Kidney epithelial cell (primary cell): ENCODE measurements around the gene PARP15. TPM values are rescaled to one million over a fixed set of nuclear protein-coding genes. Genes with fewer than 3 reads are reported as not detected.

Source experiments
- DNase-seq: peaks from one replicate; pipeline ENCODE4 v3.0.0-alpha.2; 2010; ENCODE audit warnings: low read depth
- H3K27me3 ChIP-seq: 2 replicates; pipeline ENCODE4 v1.6.0; 2011; ENCODE audit warnings: low read length; ENCODE audit not compliant: control insufficient read depth, insufficient read depth
- H3K36me3 ChIP-seq: 2 replicates; pipeline ENCODE4 v1.5.1; 2011; ENCODE audit warnings: low read length; ENCODE audit not compliant: control insufficient read depth, insufficient read depth
- H3K4me3 ChIP-seq: 2 replicates; pipeline ENCODE4 v1.5.1; 2011; ENCODE audit warnings: low read depth, mild to moderate bottlenecking, control low read depth, low read length
- CTCF ChIP-seq: IDR thresholded peaks from 2 replicates; pipeline ENCODE4 v1.5.1; 2011; ENCODE audit warnings: mild to moderate bottlenecking, moderate library complexity, low read length, control low read depth, inconsistent platforms; ENCODE audit not compliant: insufficient read depth, poor library complexity, severe bottlenecking
- total RNA-seq: library from RNA; depleted of rRNA; stranded (reverse); fragments of >200 nt; gene quantifications from 2 replicates; pipeline ENCODE4 v1.2.3, GENCODE V29; 2015

PARP15 gene
- total RNA-seq, 1 donor from 2014 or later = not detected

DNA sequence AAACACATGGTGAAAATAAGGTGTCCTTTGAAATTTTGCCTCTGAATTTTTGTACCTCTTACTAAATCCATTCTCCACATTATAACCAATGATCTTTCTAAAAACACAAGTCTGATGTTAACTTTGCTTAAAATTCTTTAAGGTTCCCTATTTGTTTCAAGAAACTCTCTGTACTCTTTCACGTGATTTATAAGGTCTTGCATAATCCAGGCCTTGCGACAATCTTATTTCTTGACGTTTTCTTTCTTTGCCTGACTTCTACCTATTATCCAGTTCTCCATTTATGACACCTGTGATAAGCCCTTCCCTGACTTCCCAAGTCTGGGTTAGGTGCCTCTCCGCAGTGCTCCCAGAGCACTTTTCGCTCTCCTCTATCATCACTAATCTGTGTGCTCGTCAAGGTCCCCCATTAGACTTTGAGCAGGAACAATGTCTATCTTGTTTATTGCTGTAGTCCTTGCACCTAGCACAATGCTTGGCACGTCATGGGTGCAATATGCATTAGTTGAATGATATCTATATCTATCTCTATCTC lies 38.4 kb upstream of the PARP15 start:
- no peak for TF ChIP-seq CTCF
- Histone ChIP-seq H3K4me3 (no peak overlapping the region), H3K27me3 (no peaks in the 10 kb centered on the region), H3K36me3 (no peaks in the 10 kb centered on the region)
- no peak for DNase-seq

DNA sequence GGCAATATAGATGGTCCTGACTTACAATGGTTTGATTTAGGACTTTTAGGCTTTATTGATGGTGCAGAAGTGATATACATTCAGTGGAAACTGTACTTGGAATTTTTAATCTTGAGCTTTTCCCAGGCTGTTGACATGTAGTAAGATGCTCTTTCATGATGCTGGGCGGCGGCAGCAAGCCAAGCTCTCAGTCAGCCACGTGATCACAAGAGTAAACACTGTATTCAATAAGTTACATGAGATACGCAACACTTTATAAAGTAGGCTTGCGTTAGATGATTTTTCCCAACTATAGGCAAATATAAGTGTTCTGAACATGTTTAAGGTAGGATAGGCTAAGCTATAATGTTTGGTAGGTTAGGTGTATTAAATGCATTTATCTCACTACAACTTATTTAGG lies 31.3 kb upstream of the PARP15 start:
- H3K36me3 ChIP-seq = no peaks in the 10 kb centered on the region
- no peak overlapping the region for H3K4me3 ChIP-seq
- H3K27me3 ChIP-seq = no peaks in the 10 kb centered on the region
- no peak for DNase-seq
- TF ChIP-seq CTCF = no peak

DNA sequence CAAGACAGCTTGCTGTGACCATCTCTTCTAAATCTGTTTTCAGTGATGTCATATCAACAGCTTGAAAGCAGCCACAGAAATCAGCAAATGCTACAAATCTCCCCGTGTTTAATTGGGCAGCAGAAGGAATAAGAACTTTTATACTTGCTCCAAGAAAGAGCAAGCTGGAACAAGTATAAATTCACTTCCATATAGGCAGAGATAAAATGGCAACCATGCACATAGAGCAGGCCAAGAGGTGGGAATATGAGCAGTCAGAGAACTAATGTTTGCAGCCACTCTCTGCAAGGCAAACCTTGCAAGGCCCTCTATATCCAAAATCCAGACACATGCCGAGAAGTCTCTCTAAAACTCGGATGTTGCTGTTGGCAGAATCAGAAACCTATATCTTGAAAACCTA lies 29.4 kb upstream of the PARP15 start:
- no peak for DNase-seq
- no peak for TF ChIP-seq CTCF
- H3K4me3 ChIP-seq = no peak overlapping the region
- H3K36me3 ChIP-seq = no peaks in the 10 kb centered on the region
- no peaks in the 10 kb centered on the region for H3K27me3 ChIP-seq

DNA sequence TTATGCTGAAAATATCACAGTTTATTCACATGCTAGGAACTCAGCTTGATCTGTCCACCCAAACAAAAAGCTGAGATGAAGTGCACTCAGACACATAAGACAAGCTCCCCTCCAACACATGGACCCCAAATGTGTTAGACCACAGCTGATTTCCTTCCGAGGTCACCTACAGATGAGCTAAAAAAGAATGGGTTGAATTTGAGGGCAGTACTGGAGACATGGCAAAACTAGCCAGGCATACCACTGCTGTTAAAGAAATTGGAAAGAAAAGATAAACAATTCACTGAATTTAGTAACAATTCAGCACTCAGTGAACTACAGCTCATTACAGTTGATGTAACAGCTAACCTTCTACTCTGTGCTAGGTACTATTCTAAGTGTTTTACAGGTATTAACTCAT lies 28.8 kb upstream of the PARP15 start:
- H3K27me3 ChIP-seq = no peaks in the 10 kb centered on the region
- DNase-seq = no peak
- no peak for TF ChIP-seq CTCF

DNA sequence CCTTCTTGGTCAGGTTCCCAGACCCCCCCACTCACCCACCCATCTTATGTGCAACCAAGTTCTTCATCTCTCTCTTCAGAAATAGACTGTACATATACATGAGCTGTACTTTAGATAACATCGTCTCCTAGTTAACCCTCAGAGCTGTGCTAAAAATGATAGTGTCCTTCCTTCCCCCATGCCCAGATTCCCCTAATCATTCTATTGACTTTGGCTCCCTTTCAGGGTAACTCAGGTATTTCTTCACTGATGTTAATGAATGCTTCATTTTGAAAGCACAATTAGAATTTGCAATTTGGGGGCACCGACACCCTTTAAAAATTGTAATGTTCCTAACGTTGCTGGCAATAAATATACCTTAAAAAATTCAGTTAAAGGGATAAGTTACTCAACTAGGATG lies 24.3 kb upstream of the PARP15 start:
- no peaks in the 10 kb centered on the region for H3K36me3 ChIP-seq
- no peak for TF ChIP-seq CTCF
- no peak overlapping the region for H3K4me3 ChIP-seq

More for the DNA sequence above, 28.8 kb upstream of the PARP15 start:
- Histone ChIP-seq H3K36me3 (no peaks in the 10 kb centered on the region), H3K4me3 (no peak overlapping the region)

DNA sequence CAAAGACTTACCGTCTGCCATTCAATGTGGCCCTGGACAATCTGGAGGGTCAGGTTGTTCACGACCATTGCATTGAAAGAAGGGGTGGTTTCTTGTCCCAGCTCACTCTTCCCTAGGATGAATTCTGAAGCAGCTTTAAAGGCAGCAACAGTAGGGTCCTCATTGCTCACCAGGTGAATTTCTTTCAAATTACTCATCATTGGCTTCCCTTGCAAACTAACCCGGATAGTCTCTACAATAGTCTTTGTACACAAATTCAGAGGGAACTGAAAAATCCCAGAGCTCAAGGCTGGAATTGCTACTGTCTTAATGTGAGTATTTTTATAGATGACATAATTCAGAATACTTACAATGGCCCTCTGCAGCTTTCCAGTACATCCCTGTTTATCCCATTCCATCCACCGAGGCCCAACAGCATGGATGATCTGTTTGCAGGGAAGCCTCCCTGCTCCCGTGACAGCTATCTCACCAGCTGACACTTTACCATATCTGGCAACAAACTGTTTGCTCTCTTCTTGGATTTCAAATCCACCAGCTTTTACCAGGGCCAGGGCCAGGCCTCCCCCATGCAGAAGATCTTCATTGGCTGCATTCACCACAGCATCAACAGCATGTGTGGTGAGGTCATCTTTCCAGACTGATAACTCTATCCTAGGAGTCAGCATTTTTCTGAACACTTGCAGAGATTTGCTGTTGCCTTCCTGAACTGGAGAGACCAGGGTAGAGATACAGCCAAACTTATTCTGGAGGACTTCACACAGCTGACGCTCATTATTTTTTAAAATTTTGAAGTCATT lies 22.0 kb upstream of the PARP15 start:
- H3K27me3 ChIP-seq = no peaks in the 10 kb centered on the region
- TF ChIP-seq CTCF = no peak
- DNase-seq = no peak
- no peaks in the 10 kb centered on the region for H3K36me3 ChIP-seq
- no peak overlapping the region for H3K4me3 ChIP-seq

More for the DNA sequence above, 24.3 kb upstream of the PARP15 start:
- H3K27me3 ChIP-seq = no peaks in the 10 kb centered on the region
- no peak for DNase-seq
